ENCODE measurements around the gene STKLD1.

GRCh38 chr9:133443248-133443647, 67.1 kb downstream of the STKLD1 start:
- TF ChIP-seq SUZ12 (IDR thresholded peaks at IDR 0.05; ENCODE audit: extremely low read depth, insufficient read depth, insufficient read length) = no peak
- TF ChIP-seq ZNF274 (IDR thresholded peaks at IDR 0.05; ENCODE audit: low read depth, low read length) = no peak
